Mucosa of descending colon (tissue), 3 donors: ENCODE measurements around the gene RAET1G. TPM values are rescaled to one million over a fixed set of nuclear protein-coding genes. Genes with fewer than 3 reads are reported as not detected.

ENCODE experiments used
- ATAC-seq: fragments of 200-7000 bp; cut with Tn5 transposase; one replicate; pipeline ENCODE4 v1.9.1; 2020; ENCODE audit warnings: mild to moderate bottlenecking, moderate library complexity
- DNase-seq, 3 donors: peaks; one replicate each; pipeline ENCODE4 v3.0.0-alpha.2; 2020
- H3K36me3 ChIP-seq: fragments of 200-600 bp; one replicate; pipeline ENCODE4 v1.8.0; 2021; ENCODE audit warnings: low read depth, mild to moderate bottlenecking
- H3K4me1 ChIP-seq: fragments of 200-600 bp; one replicate; pipeline ENCODE4 v1.8.0; 2021; ENCODE audit warnings: low read depth, mild to moderate bottlenecking
- H3K4me3 ChIP-seq: fragments of 200-600 bp; one replicate; pipeline ENCODE4 v1.8.0; 2021; ENCODE audit warnings: mild to moderate bottlenecking
- H3K9me3 ChIP-seq: fragments of 200-600 bp; one replicate; pipeline ENCODE4 v1.8.0; 2021; ENCODE audit warnings: mild to moderate bottlenecking
- intact Hi-C, 2 donors: fragments of 100-400 bp; cut with DNase I in 1 of 2; cut with micrococcal nuclease in 1 of 2; formaldehyde crosslinking; loops; one replicate each; pipeline versions ENCODE4 v1.11.0 to v1.11.1; 2022; cut with DNase I, micrococcal nuclease
- total RNA-seq, 3 donors: library from RNA; stranded (reverse); fragmentation: NEBNext Ultra II Directional in 2 of 3; extraction: Animal tissue kit (Norgen Biotek cat#: 25700) in 2 of 3; gene quantifications; one replicate each; pipeline versions ENCODE4 v1.2.1 to v1.2.4, GENCODE V29; 2021 to 2023
- TF ChIP-seq, protein P1 (sequence below): fragments of 200-600 bp; IDR thresholded peaks from one replicate; pipeline ENCODE4 v1.8.0; 2022; ENCODE audit warnings: antibody characterized with exemption, mild to moderate bottlenecking
- donor health status: DM: no; HTN: no; CAD: no; lungs with moderate emphysema.
- donor health status: DM: no; HTN: no; CAD: no.
- donor health status: DM: no; HTN: yes; CAD: no.

The RAET1G gene
- total RNA-seq, 3 donors from 2014 or later: 0.41 TPM; not detected in 2

GRCh38 chr6:149888659-149889058 is 34.3 kb downstream of the RAET1G start:
- intact Hi-C loops: no loop called here
- TF ChIP-seq, protein P1, sequence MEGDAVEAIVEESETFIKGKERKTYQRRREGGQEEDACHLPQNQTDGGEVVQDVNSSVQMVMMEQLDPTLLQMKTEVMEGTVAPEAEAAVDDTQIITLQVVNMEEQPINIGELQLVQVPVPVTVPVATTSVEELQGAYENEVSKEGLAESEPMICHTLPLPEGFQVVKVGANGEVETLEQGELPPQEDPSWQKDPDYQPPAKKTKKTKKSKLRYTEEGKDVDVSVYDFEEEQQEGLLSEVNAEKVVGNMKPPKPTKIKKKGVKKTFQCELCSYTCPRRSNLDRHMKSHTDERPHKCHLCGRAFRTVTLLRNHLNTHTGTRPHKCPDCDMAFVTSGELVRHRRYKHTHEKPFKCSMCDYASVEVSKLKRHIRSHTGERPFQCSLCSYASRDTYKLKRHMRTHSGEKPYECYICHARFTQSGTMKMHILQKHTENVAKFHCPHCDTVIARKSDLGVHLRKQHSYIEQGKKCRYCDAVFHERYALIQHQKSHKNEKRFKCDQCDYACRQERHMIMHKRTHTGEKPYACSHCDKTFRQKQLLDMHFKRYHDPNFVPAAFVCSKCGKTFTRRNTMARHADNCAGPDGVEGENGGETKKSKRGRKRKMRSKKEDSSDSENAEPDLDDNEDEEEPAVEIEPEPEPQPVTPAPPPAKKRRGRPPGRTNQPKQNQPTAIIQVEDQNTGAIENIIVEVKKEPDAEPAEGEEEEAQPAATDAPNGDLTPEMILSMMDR: no peak

DNA sequence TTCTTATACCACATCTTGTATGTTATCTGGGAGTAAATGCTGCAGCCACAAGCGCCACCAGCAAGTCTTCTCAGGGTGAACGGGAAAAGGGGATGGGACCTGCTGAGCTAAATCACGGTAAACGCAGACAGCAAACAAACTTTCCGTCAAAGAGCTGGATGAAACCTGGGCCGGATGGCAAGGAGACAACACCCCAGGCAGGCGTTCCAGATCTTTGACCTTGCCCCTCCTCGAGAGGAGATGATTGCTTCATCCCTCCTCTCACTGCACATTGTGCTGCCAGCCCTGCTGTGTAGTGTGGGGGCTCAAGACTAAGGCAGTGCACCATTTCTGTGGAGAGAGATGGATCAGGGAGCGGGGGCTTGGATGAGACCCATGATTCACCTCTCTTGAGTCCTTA is 34.8 kb downstream of the RAET1G start:
- Histone ChIP-seq H3K9me3 (no peaks in the 10 kb centered on the region), H3K36me3 (no peaks in the 10 kb centered on the region), H3K4me1 (peaks cover 2% of the 10 kb centered on the region), H3K4me3 (no peak overlapping the region)
- ATAC-seq: peak; percentile 74
- DNase-seq: no peak
- intact Hi-C loops: no loop called here
- TF ChIP-seq, protein P1: no peak

More at GRCh38 chr6:149888659-149889058, 34.3 kb downstream of the RAET1G start:
- H3K36me3 ChIP-seq: no peaks in the 10 kb centered on the region
- no peaks in the 10 kb centered on the region for H3K9me3 ChIP-seq
- ATAC-seq: no peak
- peaks cover 2% of the 10 kb centered on the region for H3K4me1 ChIP-seq
- no peak overlapping the region for H3K4me3 ChIP-seq
- no peak for DNase-seq

- H3K4me1 ChIP-seq: peaks cover 2% of the 10 kb centered on the region
- intact Hi-C loops: no loop called here
- DNase-seq (no peak), ATAC-seq (no peak)
- no peaks in the 10 kb centered on the region for H3K36me3 ChIP-seq
- H3K4me3 ChIP-seq: no peak overlapping the region
- TF ChIP-seq, protein P1: no peak
- H3K9me3 ChIP-seq: no peaks in the 10 kb centered on the region
Observed at GRCh38 chr6:149887343-149887742, 35.6 kb downstream of the RAET1G start.

DNA sequence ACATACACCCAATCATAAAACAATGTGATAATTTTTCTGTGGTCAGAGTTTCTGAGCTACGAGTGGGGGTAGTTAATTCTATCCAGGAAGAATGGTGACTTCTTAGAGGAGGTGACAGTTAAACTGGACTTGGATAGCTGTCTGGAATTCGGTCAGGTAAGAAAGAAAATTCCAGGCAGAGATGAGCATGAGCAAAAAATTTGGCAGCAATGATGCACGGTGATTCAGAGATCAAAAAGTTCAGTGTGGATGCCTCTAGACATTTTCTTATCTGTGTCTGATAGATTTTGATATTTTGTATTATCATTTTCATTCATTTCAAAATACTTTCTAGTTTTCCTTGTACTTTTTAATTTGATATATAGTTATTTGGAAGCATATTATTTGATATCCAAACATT is 37.0 kb downstream of the RAET1G start:
- TF ChIP-seq, protein P1: no peak
- Histone ChIP-seq H3K36me3 (no peaks in the 10 kb centered on the region), H3K4me1 (peaks cover 2% of the 10 kb centered on the region), H3K9me3 (no peaks in the 10 kb centered on the region), H3K4me3 (no peak overlapping the region)
- DNase-seq: no peak
- intact Hi-C loops: no loop called here
- ATAC-seq: no peak

GRCh38 chr6:149884617-149885016 is 38.3 kb downstream of the RAET1G start:
- H3K9me3 ChIP-seq: no peaks in the 10 kb centered on the region
- DNase-seq (no peak), ATAC-seq (no peak)
- H3K4me3 ChIP-seq: no peak overlapping the region
- intact Hi-C loops: no loop called here
- H3K4me1 ChIP-seq: peaks cover 2% of the 10 kb centered on the region
- no peaks in the 10 kb centered on the region for H3K36me3 ChIP-seq
- TF ChIP-seq, protein P1: no peak

GRCh38 chr6:149884215-149884614 is 38.7 kb downstream of the RAET1G start:
- Histone ChIP-seq H3K4me1 (peaks cover 2% of the 10 kb centered on the region), H3K9me3 (no peaks in the 10 kb centered on the region), H3K4me3 (no peak overlapping the region), H3K36me3 (no peaks in the 10 kb centered on the region)
- ATAC-seq (peak; percentile 17), DNase-seq (no peak)
- TF ChIP-seq, protein P1: no peak
- intact Hi-C loops: no loop called here
